Effector memory CD4-positive, alpha-beta T cell (primary cell): Measurements from ENCODE around the gene IFITM2.
"Not testable (repeated sequence)": the region's sequence is repeated elsewhere in the genome, so short reads cannot be mapped to it uniquely, and the experiment has no call there.

Experiments used
- DNase-seq, 3 donors: peaks; one replicate each; pipeline ENCODE4 v3.0.0-alpha.2; 2020
- H3K27ac ChIP-seq: 2 replicates; pipeline ENCODE4 v1.7.0; 2013; ENCODE audit warnings: mild to moderate bottlenecking, low read length, moderate library complexity; ENCODE audit not compliant: insufficient read depth, poor library complexity, severe bottlenecking
- H3K27me3 ChIP-seq: replicated peaks from 2 replicates; pipeline ENCODE4 v1.7.0; 2013; ENCODE audit warnings: mild to moderate bottlenecking, low read length; ENCODE audit not compliant: insufficient read depth, control insufficient read depth, poor library complexity, severe bottlenecking
- H3K36me3 ChIP-seq: 2 replicates; pipeline ENCODE4 v1.7.0; 2013; ENCODE audit warnings: mild to moderate bottlenecking, low read length, moderate library complexity; ENCODE audit not compliant: control insufficient read depth, insufficient read depth
- H3K4me1 ChIP-seq: 2 replicates; pipeline ENCODE4 v1.7.0; 2013; ENCODE audit warnings: low read length, mild to moderate bottlenecking; ENCODE audit not compliant: control insufficient read depth, insufficient read depth, poor library complexity, severe bottlenecking
- H3K4me3 ChIP-seq: 2 replicates; pipeline ENCODE4 v1.7.0; 2013; ENCODE audit warnings: low read length, low read depth, mild to moderate bottlenecking; ENCODE audit not compliant: insufficient read depth, poor library complexity, severe bottlenecking
- H3K9me3 ChIP-seq: 2 replicates; pipeline ENCODE4 v1.7.0; 2013; ENCODE audit warnings: mild to moderate bottlenecking, low read length, moderate library complexity; ENCODE audit not compliant: control insufficient read depth

Gene IFITM2

DNA sequence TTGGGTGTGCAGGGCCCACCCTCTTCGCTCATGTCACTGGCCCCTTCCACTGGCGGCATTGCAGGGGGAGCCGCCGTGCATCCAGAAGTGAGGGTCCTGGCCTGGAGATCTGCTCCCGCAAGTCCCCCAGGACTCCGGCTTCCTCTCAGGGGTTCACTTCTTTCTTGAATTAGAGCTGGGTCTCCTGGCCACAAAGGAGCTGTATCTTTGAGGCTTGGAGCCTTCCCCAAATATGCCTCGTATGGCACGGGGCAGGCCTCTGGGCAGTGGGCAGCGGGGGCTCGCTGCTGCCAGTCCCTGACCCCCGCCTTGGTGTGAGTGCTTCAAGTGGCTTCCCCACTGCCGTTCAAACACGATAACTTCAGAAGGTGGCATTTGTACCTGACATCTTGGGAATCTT, 20.4 kb downstream of the IFITM2 start:
- no peaks in the 10 kb centered on the region for H3K36me3 ChIP-seq
- DNase-seq = no peak
- no peaks in the 10 kb centered on the region for H3K27me3 ChIP-seq
- no peaks in the 10 kb centered on the region for H3K9me3 ChIP-seq
- H3K4me3 ChIP-seq = no peak overlapping the region
- peaks cover 37% of the 10 kb centered on the region for H3K4me1 ChIP-seq
- no peak overlapping the region for H3K27ac ChIP-seq

DNA sequence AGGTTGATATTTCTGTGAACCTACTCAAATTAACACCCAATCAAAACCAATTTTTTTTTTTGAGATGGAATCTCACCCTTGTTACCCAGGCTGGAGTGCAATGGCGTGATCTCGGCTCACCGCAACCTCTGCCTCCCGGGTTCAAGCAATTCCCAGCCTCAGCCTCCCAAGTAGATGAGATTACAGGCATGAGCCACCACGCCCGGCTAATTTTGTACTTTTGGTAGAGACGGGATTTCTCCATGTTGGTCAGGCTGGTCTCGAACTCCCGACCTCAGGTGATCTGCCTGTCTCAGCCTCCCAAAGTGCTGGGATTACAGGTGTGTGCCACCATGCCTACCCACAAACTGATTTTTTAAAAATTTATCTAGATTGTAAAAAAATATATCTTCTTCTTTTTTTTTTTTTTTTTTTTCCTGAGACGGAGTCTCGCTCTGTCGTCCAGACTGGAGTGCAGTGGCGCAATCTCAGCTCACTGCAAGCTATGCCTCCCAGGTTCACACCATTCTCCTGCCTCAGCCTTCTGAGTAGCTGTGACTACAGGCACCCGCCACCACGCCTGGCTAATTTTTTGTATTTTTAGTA, 21.0 kb downstream of the IFITM2 start:
- DNase-seq, H3K27ac ChIP-seq, H3K4me3 ChIP-seq, H3K36me3 ChIP-seq, H3K27me3 ChIP-seq, H3K9me3 ChIP-seq: not testable (repeated sequence)
- peaks cover 37% of the 10 kb centered on the region for H3K4me1 ChIP-seq

DNA sequence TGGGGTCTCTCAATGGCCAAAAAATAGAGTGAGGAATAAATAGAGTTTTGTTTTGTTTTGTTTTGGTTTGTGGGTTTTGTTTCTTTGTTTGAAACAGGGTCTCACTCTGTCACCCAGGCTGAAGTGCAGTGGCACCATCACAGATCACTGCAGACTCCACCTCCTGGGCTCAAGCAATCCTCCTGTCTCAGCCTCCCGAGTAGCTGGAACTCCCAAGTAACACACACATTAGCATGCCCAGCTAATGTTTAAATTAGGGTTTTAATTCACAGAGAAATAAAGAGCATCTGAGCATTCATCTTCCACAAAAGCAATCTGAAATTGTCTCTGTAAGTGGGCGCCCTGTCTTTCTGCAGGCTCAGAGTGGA, 22.3 kb downstream of the IFITM2 start:
- H3K27me3 ChIP-seq = no peaks in the 10 kb centered on the region
- no peak for DNase-seq
- no peaks in the 10 kb centered on the region for H3K9me3 ChIP-seq
- H3K4me3 ChIP-seq = no peak overlapping the region
- peaks cover 32% of the 10 kb centered on the region for H3K4me1 ChIP-seq
- H3K36me3 ChIP-seq = no peaks in the 10 kb centered on the region
- peak overlapping the region; percentile 3 for H3K27ac ChIP-seq

DNA sequence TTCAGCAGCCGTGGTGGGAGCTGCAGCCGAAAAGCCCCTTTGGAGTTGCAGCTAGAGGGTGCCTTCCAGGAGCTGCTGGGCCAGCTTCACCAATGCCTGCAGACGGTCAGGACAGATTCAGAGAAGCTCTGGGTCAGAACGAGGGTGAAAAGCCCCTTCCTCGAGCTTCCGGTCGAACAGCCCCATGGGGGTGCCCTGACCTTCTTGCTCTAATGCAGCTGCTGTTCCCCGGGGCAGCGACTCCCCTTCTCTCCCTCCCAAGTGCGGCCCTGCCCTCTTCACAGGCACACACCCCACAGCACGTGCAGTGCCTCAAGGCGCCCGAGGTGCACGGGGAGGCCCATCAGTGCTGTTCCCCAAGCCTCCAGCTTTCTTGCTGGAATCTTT, 22.7 kb downstream of the IFITM2 start:
- H3K27me3 ChIP-seq = no peaks in the 10 kb centered on the region
- DNase-seq = no peak
- H3K9me3 ChIP-seq = no peaks in the 10 kb centered on the region
- peaks cover 32% of the 10 kb centered on the region for H3K4me1 ChIP-seq
- H3K4me3 ChIP-seq = no peak overlapping the region
- no peak overlapping the region for H3K27ac ChIP-seq
- no peaks in the 10 kb centered on the region for H3K36me3 ChIP-seq

DNA sequence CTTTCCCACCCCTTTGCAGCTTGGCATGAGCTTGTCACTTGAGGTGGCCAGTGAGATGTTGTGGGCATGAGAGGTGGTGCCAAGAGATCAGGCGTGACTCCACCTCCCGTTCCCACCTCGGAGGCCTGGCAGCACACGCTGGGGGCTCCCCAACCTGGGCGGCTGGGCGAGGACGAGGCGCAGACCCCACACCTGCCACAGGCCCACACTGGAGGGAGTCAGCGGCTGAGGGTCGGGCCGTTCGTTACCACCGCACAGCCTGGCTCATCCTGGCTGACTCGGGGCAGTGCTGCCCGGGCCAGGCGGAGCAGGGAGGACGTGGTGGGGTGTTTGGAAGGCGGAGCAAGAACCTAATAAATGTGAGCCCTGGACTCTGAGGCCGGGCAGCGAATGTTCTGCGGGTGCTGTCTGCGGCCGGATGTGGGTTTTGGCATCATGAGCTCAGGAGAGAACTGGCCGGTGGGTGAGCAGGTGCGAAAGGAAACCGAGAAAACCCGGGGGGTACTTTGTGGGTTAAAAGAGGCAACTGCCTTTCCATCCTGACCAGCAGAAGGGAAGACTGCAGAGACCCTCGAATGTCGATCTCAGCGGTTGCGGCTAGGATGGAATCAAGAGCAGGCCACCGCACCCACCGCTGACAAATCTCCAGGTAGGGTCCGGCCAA, 23.2 kb downstream of the IFITM2 start:
- peaks cover 30% of the 10 kb centered on the region for H3K4me1 ChIP-seq
- no peak for DNase-seq
- H3K27ac ChIP-seq = no peak overlapping the region
- H3K36me3 ChIP-seq = no peaks in the 10 kb centered on the region
- no peaks in the 10 kb centered on the region for H3K27me3 ChIP-seq
- H3K9me3 ChIP-seq = no peaks in the 10 kb centered on the region
- no peak overlapping the region for H3K4me3 ChIP-seq

DNA sequence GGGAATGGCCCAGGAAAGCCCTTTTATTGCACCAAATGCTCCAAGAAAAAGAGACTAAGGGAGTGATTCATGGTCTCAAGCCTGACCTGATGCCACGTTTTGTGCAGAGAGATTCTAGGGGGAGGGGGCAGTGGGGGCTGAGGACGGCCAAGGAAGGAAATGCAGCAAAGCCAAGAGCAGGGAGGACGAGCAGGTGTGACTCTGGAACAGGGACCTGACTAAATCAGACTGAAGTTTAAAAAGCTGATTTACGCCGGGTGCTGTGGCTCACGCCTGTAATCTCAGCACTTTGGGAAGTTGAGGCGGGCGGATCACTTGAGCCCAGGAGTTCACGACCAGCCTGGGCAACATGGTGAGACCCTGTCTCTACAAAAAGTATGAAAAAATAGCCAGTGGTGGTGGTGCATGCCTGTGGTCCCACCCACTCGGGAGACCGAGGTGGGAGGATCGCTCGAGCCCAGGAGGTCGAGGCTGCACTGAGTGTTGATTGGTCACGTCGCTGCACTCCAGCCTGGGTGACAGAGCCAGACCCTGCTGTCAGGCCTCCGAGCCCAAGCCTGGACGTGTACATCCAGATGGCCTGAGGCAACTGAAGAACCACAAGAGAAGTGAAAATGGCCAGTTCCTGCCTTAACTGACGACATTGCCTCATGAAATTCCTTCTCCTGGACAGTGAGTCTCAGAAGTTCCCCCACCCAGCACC, 23.9 kb downstream of the IFITM2 start:
- no peak overlapping the region for H3K4me3 ChIP-seq
- H3K4me1 ChIP-seq = peaks cover 23% of the 10 kb centered on the region
- H3K27ac ChIP-seq = no peak overlapping the region
- H3K27me3 ChIP-seq = no peaks in the 10 kb centered on the region
- no peak for DNase-seq
- H3K36me3 ChIP-seq = no peaks in the 10 kb centered on the region
- H3K9me3 ChIP-seq = no peaks in the 10 kb centered on the region

DNA sequence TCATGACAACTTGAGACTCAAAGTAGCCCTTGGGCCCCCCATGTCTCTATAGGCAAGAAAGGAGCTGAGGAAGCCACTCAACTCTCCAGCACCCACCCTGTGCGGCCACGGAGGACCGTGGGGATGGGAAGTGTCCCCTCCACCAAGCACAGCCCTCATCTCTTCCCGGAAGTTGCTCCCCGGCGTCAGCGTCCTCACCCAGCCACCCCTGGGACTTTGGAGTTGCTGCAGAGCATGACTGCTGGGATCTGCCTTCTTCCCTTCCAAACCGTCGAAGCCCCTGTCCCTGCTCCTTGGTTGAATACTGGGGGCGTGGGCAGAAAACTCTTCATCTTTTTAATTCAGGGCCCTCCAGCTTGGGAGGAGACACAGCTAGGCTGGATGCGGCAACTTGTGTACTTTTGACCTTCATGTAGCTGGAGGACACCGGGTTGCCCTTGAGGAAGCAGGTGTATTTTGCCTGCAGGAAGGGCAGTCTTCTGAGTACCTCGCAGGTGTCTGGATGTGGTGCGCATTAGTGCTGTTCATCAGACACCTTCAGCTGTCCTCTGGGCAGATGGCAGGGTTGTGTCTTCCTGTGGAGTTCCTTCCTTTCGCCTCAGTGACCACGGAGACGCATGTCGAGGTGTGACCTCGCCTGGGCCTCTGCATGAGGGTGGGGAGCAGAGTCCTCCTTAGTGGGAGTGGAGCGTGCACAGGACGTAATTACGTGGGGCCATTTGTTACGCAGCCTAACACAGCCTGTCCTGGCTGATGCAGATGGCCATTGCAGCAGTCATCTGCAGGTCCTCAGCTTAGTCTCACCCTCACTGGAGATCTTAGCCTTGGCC, 25.2 kb downstream of the IFITM2 start:
- Histone ChIP-seq H3K4me1 (peaks cover 12% of the 10 kb centered on the region), H3K27me3 (no peaks in the 10 kb centered on the region), H3K36me3 (no peaks in the 10 kb centered on the region), H3K27ac (no peak overlapping the region), H3K9me3 (no peaks in the 10 kb centered on the region), H3K4me3 (no peak overlapping the region)
- no peak for DNase-seq

DNA sequence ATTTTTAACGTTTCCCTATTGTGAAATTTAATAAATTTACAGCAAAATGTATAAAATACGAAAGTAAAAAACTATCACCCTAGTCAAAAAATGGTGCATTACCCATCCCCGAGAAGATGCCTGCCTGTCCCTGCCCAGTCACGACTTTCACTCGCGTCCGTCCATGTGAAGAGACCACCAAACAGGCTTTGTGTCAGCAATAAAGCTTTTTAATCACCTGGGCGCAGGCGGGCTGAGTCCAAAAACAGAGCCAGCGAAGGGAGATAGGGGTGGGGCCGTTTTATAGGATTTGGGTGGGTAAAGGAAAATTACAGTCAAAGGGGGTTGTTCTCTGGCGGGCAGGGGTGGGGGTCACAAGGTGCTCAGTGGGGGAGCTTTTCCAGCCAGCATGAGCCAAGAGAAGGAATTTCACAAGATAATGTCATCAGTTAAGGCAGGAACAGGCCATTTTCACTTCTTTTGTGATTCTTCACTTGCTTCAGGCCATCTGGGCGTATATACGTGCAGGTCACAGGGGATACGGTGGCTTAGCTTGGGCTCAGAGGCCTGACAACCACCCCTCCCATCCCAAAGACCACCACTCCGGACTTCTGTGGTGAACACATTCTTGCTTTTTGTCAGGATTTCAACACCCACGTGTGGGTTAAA, 26.1 kb downstream of the IFITM2 start:
- not testable (repeated sequence) for H3K36me3 ChIP-seq, H3K9me3 ChIP-seq, H3K27ac ChIP-seq, DNase-seq, H3K4me3 ChIP-seq, H3K27me3 ChIP-seq
- H3K4me1 ChIP-seq = peaks cover 12% of the 10 kb centered on the region

DNA sequence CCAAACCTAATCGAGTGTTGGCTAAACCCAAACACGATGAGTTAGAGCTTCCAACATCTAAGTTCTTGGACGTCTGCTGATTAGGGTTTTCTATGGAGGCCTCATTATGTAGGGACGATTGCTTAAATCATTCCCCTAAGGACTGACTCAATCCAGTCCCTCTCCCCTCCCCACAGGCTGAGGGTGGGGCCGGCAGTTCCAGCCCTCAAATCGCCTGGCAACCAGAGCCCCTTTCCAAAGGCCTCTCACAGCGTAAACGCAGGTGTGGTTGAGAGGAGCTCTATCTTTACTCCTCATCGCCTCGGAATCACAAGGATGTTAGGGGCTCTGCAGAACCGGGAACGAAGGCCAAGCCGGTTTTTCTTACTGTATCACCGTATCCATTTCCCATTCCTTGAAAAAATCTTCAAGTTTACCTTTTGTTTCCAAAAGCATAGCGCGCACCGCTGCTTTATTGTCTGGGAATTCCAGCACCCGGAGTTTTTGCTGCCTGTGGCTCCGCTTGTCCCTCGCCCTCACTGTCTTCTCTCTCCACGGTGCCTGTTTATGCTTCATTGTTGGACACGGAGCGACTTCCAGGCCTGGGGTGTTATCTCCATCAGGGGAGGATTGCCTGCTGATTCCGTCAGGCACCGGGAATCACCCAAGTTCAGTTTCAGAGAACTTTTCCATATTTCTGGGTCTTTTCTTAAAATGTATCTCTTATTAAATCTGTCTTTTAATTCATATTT, 26.8 kb downstream of the IFITM2 start:
- Histone ChIP-seq H3K27ac (no peak overlapping the region), H3K4me1 (peaks cover 12% of the 10 kb centered on the region), H3K4me3 (no peak overlapping the region), H3K9me3 (no peaks in the 10 kb centered on the region), H3K36me3 (no peaks in the 10 kb centered on the region), H3K27me3 (no peaks in the 10 kb centered on the region)
- no peak for DNase-seq
